ENCODE results near the gene SETD3. TPM values are rescaled to one million over a fixed set of nuclear protein-coding genes. Genes with fewer than 3 reads are reported as not detected.

The SETD3 gene
- total and polyA plus RNA-seq, 8 donors, result 24.1 to 119 (median 41.2) TPM

DNA sequence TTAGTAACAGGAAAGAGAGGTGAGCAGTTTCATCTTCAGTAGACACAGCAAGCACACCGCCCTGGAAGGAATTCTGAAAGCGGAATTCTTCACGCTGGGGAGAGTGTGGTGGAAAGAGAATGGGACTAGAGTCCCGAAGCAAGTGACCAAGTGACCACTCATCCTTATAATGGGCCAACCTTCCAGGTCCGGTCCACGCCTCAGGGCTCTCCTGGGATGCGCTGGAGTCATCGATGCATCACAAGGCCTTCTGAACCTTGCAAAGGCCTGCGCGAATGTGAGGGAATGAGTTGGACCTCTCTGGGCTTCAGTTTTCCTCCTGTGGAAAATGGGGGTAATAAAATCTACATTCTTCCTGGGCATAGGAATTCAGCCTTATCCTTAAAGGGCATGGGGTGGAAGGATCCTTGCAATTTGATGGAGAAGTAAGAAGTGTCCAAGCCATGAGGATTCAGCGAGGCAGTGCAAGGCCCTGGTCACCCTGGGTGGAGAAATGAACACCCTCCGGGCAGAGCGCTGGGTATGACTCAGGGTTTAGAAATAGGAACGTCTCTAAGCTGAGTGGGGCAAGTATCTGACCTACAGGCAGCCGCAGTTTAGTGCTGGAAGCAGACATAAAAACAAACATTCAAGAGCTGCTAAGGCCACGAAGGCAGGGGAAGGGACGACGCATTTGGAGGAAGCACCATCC, 97.7 kb downstream of the SETD3 start:
- Histone ChIP-seq H3K27ac (no peak overlapping the region), H3K4me1 (peaks cover 0 to 4% (median 0%) of the 10 kb centered on the region in 4 donors), H3K27me3 (peaks cover 8 to 76% (median 17%) of the 10 kb centered on the region in 3 donors), H3K4me3 (no peak overlapping the region), H3K9me3 (no peaks in the 10 kb centered on the region), H3K36me3 (no peaks in the 10 kb centered on the region)
- TF ChIP-seq, protein P1, sequence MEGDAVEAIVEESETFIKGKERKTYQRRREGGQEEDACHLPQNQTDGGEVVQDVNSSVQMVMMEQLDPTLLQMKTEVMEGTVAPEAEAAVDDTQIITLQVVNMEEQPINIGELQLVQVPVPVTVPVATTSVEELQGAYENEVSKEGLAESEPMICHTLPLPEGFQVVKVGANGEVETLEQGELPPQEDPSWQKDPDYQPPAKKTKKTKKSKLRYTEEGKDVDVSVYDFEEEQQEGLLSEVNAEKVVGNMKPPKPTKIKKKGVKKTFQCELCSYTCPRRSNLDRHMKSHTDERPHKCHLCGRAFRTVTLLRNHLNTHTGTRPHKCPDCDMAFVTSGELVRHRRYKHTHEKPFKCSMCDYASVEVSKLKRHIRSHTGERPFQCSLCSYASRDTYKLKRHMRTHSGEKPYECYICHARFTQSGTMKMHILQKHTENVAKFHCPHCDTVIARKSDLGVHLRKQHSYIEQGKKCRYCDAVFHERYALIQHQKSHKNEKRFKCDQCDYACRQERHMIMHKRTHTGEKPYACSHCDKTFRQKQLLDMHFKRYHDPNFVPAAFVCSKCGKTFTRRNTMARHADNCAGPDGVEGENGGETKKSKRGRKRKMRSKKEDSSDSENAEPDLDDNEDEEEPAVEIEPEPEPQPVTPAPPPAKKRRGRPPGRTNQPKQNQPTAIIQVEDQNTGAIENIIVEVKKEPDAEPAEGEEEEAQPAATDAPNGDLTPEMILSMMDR (IDR thresholded peaks at IDR 0.05), result no peak
- TF ChIP-seq POLR2A (IDR thresholded peaks at IDR 0.05) (no peak), POLR2AphosphoS5 (IDR thresholded peaks at IDR 0.05) (no peak), EP300 (IDR thresholded peaks at IDR 0.05) (no peak)
- WGBS, 5 donors, result 75 to 80% (median 79%) methylated on average over 18 of the region's 18 CpGs
- intact Hi-C loops (cut with DNase I; ENCODE audit: low total_unique reads), result no loop called here
- DNase-seq, result no peak

DNA sequence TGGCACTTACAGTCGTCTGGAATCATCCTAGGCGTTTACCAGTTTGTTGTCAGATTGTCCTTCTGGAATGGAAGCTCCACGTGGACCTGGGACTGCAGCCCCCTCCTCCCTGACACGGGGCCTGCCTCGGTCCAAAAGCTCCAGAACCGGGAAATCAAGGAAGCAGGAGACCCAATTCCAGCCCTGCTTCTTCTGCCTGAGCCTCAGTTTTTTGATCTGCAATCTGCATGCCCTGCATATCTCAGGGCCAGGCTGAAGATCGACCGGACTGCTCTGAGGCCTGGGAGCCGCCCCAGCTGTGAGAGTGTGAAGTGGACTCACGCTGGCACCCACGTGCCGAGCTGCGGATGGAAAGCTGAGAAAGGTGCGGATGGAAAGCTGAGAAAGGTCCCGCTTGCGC, 98.6 kb downstream of the SETD3 start:
- H3K36me3 ChIP-seq, result no peaks in the 10 kb centered on the region
- TF ChIP-seq EP300 (IDR thresholded peaks at IDR 0.05) (no peak), POLR2A (IDR thresholded peaks at IDR 0.05) (no peak)
- 50 to 63% (median 54%) methylated on average over 15 to 16 of the region's 16 CpGs for WGBS, 5 donors
- no peak overlapping the region for H3K27ac ChIP-seq
- peaks cover 8 to 76% (median 17%) of the 10 kb centered on the region in 3 donors for H3K27me3 ChIP-seq
- intact Hi-C loops (cut with DNase I; ENCODE audit: low total_unique reads), result no loop called here
- H3K4me1 ChIP-seq, result no peaks in the 10 kb centered on the region
- H3K4me3 ChIP-seq, result no peak overlapping the region
- H3K9me3 ChIP-seq, result no peaks in the 10 kb centered on the region
- DNase-seq, result no peak

DNA sequence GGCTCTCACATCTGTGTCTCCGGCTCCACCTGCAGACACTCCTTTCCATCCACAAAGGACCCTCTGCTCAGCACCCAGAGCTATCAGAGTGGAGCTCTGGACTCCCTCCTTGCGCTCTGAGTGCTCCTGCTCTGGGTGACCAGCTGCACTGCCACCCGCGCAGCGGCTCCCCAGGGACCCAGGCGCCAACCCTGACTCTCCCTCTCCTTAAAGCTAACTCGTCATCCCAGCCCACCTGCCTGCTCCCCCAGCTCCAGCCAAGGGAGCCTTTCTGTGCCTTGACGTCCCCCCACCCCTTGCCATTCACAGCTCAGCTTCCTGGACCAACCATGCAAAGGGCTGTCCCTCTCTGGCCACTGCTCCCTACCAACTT, 99.0 kb downstream of the SETD3 start:
- Histone ChIP-seq H3K9me3 (no peaks in the 10 kb centered on the region), H3K27me3 (peaks cover 8 to 76% (median 17%) of the 10 kb centered on the region in 3 donors), H3K4me1 (no peaks in the 10 kb centered on the region), H3K27ac (no peak overlapping the region), H3K4me3 (no peak overlapping the region), H3K36me3 (no peaks in the 10 kb centered on the region)
- intact Hi-C loops (cut with DNase I; ENCODE audit: low total_unique reads), result no loop called here
- no peak for DNase-seq
- WGBS, 5 donors, result 69 to 83% (median 71%) methylated on average over 7 to 8 of the region's 8 CpGs
- TF ChIP-seq POLR2AphosphoS5 (IDR thresholded peaks at IDR 0.05) (no peak), EP300 (IDR thresholded peaks at IDR 0.05) (no peak)

DNA sequence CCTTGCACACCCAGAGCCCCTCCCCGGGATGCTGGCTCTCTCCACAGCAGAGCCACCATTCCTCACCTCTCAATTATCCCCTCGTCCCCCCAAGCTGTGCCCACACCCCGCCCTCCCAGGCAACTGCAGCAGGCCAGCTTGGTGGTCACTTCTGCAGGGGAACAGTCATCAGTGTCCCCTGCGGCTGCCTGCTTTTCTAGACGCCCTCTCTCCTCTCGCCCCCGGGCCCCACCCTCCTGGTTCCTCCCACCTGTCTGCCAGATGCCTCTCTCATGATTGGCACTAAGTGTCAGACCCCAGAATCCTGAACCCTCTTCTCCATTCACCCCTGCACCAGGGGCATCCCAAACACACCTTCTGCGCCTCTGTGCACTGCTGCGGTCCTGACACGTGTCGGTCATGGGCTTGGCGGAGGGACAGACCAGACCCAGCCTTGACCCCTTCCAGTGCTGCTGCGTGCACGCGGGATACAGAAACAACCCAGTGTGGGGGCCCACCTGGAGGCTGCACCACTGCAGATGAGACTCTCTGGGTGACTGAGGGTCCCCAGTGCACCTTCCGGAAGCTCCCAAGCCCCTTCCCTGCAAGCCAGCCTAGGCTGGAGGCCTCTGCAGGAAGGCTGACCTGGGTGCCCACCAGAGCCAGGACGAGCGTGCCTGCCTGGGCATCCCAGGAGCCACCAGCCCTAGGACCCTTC, 99.5 kb downstream of the SETD3 start:
- Histone ChIP-seq H3K4me1 (no peaks in the 10 kb centered on the region), H3K4me3 (no peak overlapping the region), H3K9me3 (no peaks in the 10 kb centered on the region), H3K27me3 (peaks cover 8 to 70% (median 12%) of the 10 kb centered on the region in 3 donors), H3K27ac (no peak overlapping the region), H3K36me3 (no peaks in the 10 kb centered on the region)
- no peak for DNase-seq
- TF ChIP-seq, protein P1 (IDR thresholded peaks at IDR 0.05), result no peak
- TF ChIP-seq POLR2A (IDR thresholded peaks at IDR 0.05) (no peak), EP300 (IDR thresholded peaks at IDR 0.05) (no peak), POLR2AphosphoS5 (IDR thresholded peaks at IDR 0.05) (no peak)
- intact Hi-C loops (cut with DNase I; ENCODE audit: low total_unique reads), result no loop called here
- 69 to 78% (median 72%) methylated on average over 12 to 18 of the region's 18 CpGs for WGBS, 5 donors

DNA sequence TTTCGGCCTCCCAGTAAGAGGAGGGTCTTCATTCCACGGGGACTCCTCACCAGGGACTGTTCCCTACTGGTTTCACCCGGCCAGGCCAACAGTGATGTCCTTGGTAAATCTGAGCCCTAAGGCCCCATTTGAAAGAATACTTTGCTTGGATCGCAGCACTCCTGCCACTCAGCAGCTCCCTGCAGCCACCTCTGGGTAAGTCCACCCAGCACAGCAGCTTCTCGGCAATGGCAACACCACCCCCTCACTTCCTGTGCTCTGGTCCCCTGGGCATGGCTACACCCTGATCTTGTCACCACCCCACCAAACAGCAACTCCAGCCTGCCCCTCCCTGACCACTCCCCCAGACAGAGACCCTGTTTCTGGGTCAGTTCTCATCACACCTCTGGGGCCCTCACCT, 100.3 kb downstream of the SETD3 start:
- intact Hi-C loops (cut with DNase I; ENCODE audit: low total_unique reads), result no loop called here
- no peaks in the 10 kb centered on the region for H3K4me1 ChIP-seq
- TF ChIP-seq EP300 (IDR thresholded peaks at IDR 0.05) (no peak), POLR2A (IDR thresholded peaks at IDR 0.05) (no peak), POLR2AphosphoS5 (IDR thresholded peaks at IDR 0.05) (no peak)
- TF ChIP-seq, protein P1 (IDR thresholded peaks at IDR 0.05), result no peak
- no peak overlapping the region for H3K27ac ChIP-seq
- peaks cover 7 to 63% (median 8%) of the 10 kb centered on the region in 3 donors for H3K27me3 ChIP-seq
- DNase-seq, result no peak
- H3K36me3 ChIP-seq, result no peaks in the 10 kb centered on the region
- 48 to 62% (median 57%) methylated on average over 4 to 5 of the region's 5 CpGs for WGBS, 5 donors
- no peaks in the 10 kb centered on the region for H3K9me3 ChIP-seq
- no peak overlapping the region for H3K4me3 ChIP-seq

All from stomach (tissue), 9 donors.